ENCODE data around the gene FAM89B. TPM values are rescaled to one million over a fixed set of nuclear protein-coding genes. Genes with fewer than 3 reads are reported as not detected.

FAM89B gene
- total RNA-seq, 1 donor from 2014 or later, result 47.5 TPM

GRCh38 chr11:65606876-65607613 lies 34.7 kb downstream of the FAM89B start:
- Histone ChIP-seq H2AFZ (ENCODE audit: low read depth, low read length) (peak overlapping the region; percentile 34), H3K9ac (ENCODE audit: low read length) (no peak overlapping the region), H4K20me1 (ENCODE audit: insufficient read depth, low read length) (peaks cover 67% of the 10 kb centered on the region), H3K4me2 (ENCODE audit: low read length) (peak overlapping the region; percentile 80), H3K4me1 (ENCODE audit: insufficient read depth, low read length) (peaks cover 27% of the 10 kb centered on the region), H3K27ac (ENCODE audit: low read depth, low read length) (no peak overlapping the region), H3K27me3 (ENCODE audit: insufficient read depth, low read length) (no peaks in the 10 kb centered on the region), H3K9me3 (ENCODE audit: insufficient read depth, low read depth, low read length) (no peaks in the 10 kb centered on the region), H3K36me3 (ENCODE audit: insufficient read depth, low read length) (peaks cover 21% of the 10 kb centered on the region), H3K79me2 (ENCODE audit: insufficient read depth, low read length) (peaks cover 44% of the 10 kb centered on the region), H3K4me3 (ENCODE audit: insufficient read depth, low read depth, low read length) (no peak overlapping the region)
- no peak for TF ChIP-seq CTCF (IDR thresholded peaks at IDR 0.05; ENCODE audit: insufficient read depth, low read depth, low read length)
- no peak for TF ChIP-seq EZH2 (IDR thresholded peaks at IDR 0.05; ENCODE audit: insufficient read depth, low read length)
- Mint-ChIP-seq H3K9me3 (ENCODE audit: unreplicated experiment) (no peaks in the 10 kb centered on the region), H3K4me3 (ENCODE audit: unreplicated experiment) (peak overlapping the region; percentile 60), H3K27ac (ENCODE audit: unreplicated experiment) (peak overlapping the region; percentile 47), H3K27me3 (ENCODE audit: low read depth, unreplicated experiment) (no peaks in the 10 kb centered on the region), H3K36me3 (ENCODE audit: low read depth, unreplicated experiment) (peaks cover 29% of the 10 kb centered on the region), H3K4me1 (ENCODE audit: low read depth, unreplicated experiment) (peaks cover 18% of the 10 kb centered on the region)
- DNase-seq (ENCODE audit: low read depth), result peak; percentile 94
- FAIRE-seq, result no peak

- H3K4me1 Mint-ChIP-seq (ENCODE audit: low read depth, unreplicated experiment), result peaks cover 23% of the 10 kb centered on the region
- DNase-seq (ENCODE audit: low read depth) (no peak), FAIRE-seq (no peak)
- Histone ChIP-seq H3K36me3 (ENCODE audit: insufficient read depth, low read length) (peaks cover 21% of the 10 kb centered on the region), H2AFZ (ENCODE audit: low read depth, low read length) (peak overlapping the region; percentile 34), H4K20me1 (ENCODE audit: insufficient read depth, low read length) (peaks cover 75% of the 10 kb centered on the region), H3K4me2 (ENCODE audit: low read length) (peak overlapping the region; percentile 80), H3K27me3 (ENCODE audit: insufficient read depth, low read length) (no peaks in the 10 kb centered on the region), H3K9me3 (ENCODE audit: insufficient read depth, low read depth, low read length) (no peaks in the 10 kb centered on the region), H3K4me1 (ENCODE audit: insufficient read depth, low read length) (peaks cover 35% of the 10 kb centered on the region), H3K4me3 (ENCODE audit: insufficient read depth, low read depth, low read length) (no peak overlapping the region), H3K79me2 (ENCODE audit: insufficient read depth, low read length) (peaks cover 51% of the 10 kb centered on the region), H3K27ac (ENCODE audit: low read depth, low read length) (no peak overlapping the region), H3K9ac (ENCODE audit: low read length) (no peak overlapping the region)
- peaks cover 32% of the 10 kb centered on the region for H3K36me3 Mint-ChIP-seq (ENCODE audit: low read depth, unreplicated experiment)
- H3K4me3 Mint-ChIP-seq (ENCODE audit: unreplicated experiment), result no peak overlapping the region
- no peaks in the 10 kb centered on the region for H3K9me3 Mint-ChIP-seq (ENCODE audit: unreplicated experiment)
- H3K27ac Mint-ChIP-seq (ENCODE audit: unreplicated experiment), result no peak overlapping the region
- TF ChIP-seq EZH2 (IDR thresholded peaks at IDR 0.05; ENCODE audit: insufficient read depth, low read length) (no peak), CTCF (IDR thresholded peaks at IDR 0.05; ENCODE audit: insufficient read depth, low read depth, low read length) (no peak)
- no peaks in the 10 kb centered on the region for H3K27me3 Mint-ChIP-seq (ENCODE audit: low read depth, unreplicated experiment)
These were observed 35.5 kb downstream of the FAM89B start for GRCh38 chr11:65607614-65608426.

Measured in astrocyte (in vitro differentiated cells and primary cell).